T-helper 2 cell treated with Interferon-gamma antibody and Interleukin-4, amounts not matched to agents 5 μg/mL and 100 μg/mL, for 36 hours (primary cell): ENCODE results near the gene CNTNAP4.

ENCODE experiments used
- DNase-seq: peaks from one replicate; pipeline ENCODE4 v3.0.0; 2021; ENCODE audit warnings: low spot score
- H3K27ac Mint-ChIP-seq: one replicate; pipeline ENCODE4 v1.8.0; 2021; ENCODE audit warnings: mild to moderate bottlenecking, mixed read lengths
- H3K27me3 Mint-ChIP-seq: one replicate; pipeline ENCODE4 v1.8.0; 2021; ENCODE audit warnings: low read depth, mixed read lengths
- H3K36me3 Mint-ChIP-seq: one replicate; pipeline ENCODE4 v1.8.0; 2021; ENCODE audit warnings: low read depth, mixed read lengths
- H3K4me1 Mint-ChIP-seq: one replicate; pipeline ENCODE4 v1.8.0; 2021; ENCODE audit warnings: low read depth, mixed read lengths
- H3K4me3 Mint-ChIP-seq: one replicate; pipeline ENCODE4 v1.8.0; 2022; ENCODE audit warnings: mild to moderate bottlenecking, moderate library complexity, mixed read lengths
- H3K9me3 Mint-ChIP-seq: one replicate; pipeline ENCODE4 v1.8.0; 2021; ENCODE audit warnings: mixed read lengths

The CNTNAP4 gene

DNA sequence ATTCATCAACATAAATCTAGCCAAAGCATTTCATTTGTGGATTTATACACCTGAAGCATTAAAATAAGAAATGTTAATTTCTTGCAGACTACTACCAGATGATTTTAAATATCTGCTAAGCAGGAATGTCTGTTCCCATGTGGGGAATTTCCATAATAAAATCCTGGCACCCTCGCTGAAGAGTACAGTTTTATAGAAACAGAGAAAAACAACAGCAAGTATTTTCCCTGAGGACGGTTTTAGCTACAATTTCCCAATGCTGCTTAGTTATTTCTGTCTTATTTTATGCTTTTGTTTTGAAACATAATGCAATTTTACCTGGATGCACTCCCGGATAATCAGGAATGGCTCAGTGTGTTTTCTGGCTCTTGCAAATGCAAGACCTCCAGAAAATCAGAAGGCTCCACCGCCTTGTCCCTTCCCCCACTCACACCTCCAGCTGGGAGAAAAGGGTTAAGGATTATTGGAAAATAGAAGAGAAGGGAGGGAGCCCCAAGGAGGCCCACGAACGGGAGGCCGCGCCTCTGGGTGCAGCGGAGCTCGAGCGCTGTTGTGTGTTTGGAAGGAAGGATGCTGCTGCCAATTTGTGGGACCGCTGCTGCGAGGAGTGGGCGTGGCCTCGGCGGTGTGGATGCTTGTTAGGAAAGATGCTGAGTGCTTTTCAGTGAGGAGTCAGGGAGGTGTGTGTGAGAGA lies at the start of gene CNTNAP4:
Gene CNTNAP4, plus strand, starts transcription at position 657 of the 694 bp plus-strand sequence. CDS start 262 bp downstream, outside the sequence.
- Mint-ChIP-seq H3K9me3 (peaks cover 5% of the 10 kb centered on the region), H3K4me3 (no peak within 1 kb of the TSS), H3K27ac (no peak within 1 kb of the TSS), H3K4me1 (no peaks in the 10 kb centered on the region), H3K36me3 (no peaks in the 10 kb centered on the region), H3K27me3 (no peaks in the 10 kb centered on the region)
- DNase-seq, result no peak

DNA sequence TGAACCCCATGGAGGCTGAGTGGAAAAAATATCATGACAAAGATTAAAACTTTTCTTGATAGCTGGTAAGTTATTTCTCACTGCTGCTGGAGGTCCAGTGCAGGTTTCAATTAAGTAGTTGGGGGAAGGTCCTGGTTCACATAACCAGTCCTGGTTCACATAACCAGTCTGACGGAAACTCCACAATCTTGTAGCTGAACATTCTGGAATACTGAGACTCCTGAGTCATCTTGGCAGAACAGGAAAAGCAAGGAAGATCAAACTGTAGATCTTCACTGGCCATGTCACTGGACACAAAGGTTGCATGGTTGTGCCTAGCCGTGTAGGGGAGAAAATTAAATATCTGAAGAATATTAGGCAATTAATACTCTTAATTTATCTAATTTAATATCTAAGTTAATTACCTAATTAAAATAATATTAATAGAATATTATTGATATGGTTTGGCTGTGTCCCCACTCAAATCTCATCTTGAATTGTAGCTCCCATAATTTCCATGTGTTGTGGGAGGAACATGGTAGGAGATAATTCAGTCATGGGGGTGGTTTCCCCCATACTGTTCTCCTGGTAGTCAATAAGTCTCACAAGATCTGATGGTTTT lies 48.6 kb upstream of the CNTNAP4 start:
- no peaks in the 10 kb centered on the region for H3K4me1 Mint-ChIP-seq
- H3K27me3 Mint-ChIP-seq, result no peaks in the 10 kb centered on the region
- peaks cover 21% of the 10 kb centered on the region for H3K9me3 Mint-ChIP-seq
- no peak overlapping the region for H3K27ac Mint-ChIP-seq
- no peak for DNase-seq
- no peaks in the 10 kb centered on the region for H3K36me3 Mint-ChIP-seq
- H3K4me3 Mint-ChIP-seq, result no peak overlapping the region

DNA sequence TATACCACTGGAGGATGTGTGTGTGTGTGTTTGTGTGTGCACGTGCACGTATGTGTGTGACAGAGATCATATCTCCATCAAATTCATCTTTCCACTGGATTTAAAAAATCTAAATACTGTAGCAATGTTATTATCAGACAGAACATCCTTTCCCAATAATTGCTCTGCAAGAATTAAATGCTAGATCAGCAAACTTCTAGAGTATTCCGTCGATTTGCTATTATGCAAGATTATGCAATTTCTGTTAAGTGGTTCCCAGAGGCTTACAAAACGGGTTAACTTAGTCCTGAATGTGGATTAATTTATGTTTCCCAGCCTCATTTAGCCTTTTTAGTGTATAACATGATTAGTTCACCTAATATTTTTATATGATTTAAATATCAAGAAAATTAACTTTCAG lies 44.5 kb upstream of the CNTNAP4 start:
- Mint-ChIP-seq H3K36me3 (no peaks in the 10 kb centered on the region), H3K9me3 (peaks cover 25% of the 10 kb centered on the region), H3K27ac (no peak overlapping the region), H3K4me3 (no peak overlapping the region), H3K27me3 (no peaks in the 10 kb centered on the region), H3K4me1 (no peaks in the 10 kb centered on the region)
- DNase-seq, result no peak

- Mint-ChIP-seq H3K4me3 (no peak overlapping the region), H3K4me1 (no peaks in the 10 kb centered on the region), H3K27ac (no peak overlapping the region), H3K27me3 (no peaks in the 10 kb centered on the region), H3K9me3 (peaks cover 24% of the 10 kb centered on the region), H3K36me3 (no peaks in the 10 kb centered on the region)
- no peak for DNase-seq
Observed at GRCh38 chr16:76235025-76235424, 42.2 kb upstream of the CNTNAP4 start.

- no peak for DNase-seq
- Mint-ChIP-seq H3K4me1 (no peaks in the 10 kb centered on the region), H3K27ac (no peak overlapping the region), H3K4me3 (no peak overlapping the region), H3K9me3 (peaks cover 24% of the 10 kb centered on the region), H3K36me3 (no peaks in the 10 kb centered on the region), H3K27me3 (no peaks in the 10 kb centered on the region)
Observed at GRCh38 chr16:76235426-76235825, 41.8 kb upstream of the CNTNAP4 start.

GRCh38 chr16:76237471-76237870 lies 39.7 kb upstream of the CNTNAP4 start:
- DNase-seq, result no peak
- H3K9me3 Mint-ChIP-seq, result peaks cover 12% of the 10 kb centered on the region
- no peak overlapping the region for H3K27ac Mint-ChIP-seq
- H3K4me1 Mint-ChIP-seq, result no peaks in the 10 kb centered on the region
- no peak overlapping the region for H3K4me3 Mint-ChIP-seq
- H3K27me3 Mint-ChIP-seq, result no peaks in the 10 kb centered on the region
- no peaks in the 10 kb centered on the region for H3K36me3 Mint-ChIP-seq

GRCh38 chr16:76241755-76242154 lies 35.4 kb upstream of the CNTNAP4 start:
- Mint-ChIP-seq H3K9me3 (peaks cover 19% of the 10 kb centered on the region), H3K36me3 (no peaks in the 10 kb centered on the region), H3K27me3 (no peaks in the 10 kb centered on the region), H3K4me1 (no peaks in the 10 kb centered on the region), H3K4me3 (no peak overlapping the region), H3K27ac (no peak overlapping the region)
- DNase-seq, result no peak

GRCh38 chr16:76243620-76244019 lies 33.6 kb upstream of the CNTNAP4 start:
- Mint-ChIP-seq H3K27ac (no peak overlapping the region), H3K4me1 (no peaks in the 10 kb centered on the region), H3K4me3 (no peak overlapping the region), H3K36me3 (no peaks in the 10 kb centered on the region), H3K9me3 (peaks cover 28% of the 10 kb centered on the region), H3K27me3 (no peaks in the 10 kb centered on the region)
- DNase-seq, result no peak

DNA sequence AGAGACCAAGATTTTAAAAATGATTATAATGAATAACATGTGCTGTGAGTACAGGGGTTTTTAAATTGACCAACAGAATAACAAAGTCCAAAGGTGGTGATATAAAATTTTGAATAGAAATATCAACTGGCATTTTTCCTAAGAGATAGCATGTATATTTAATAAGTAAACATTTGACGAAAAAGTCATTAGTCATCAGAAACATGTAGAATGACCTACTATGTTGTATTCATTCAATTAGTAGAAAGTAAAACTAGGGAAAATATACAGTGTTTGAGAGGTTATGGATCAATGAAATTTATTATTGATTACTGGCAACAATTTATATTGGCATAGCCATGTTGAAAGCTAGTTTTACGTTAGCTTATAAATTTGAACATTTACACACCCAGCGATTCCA lies 30.6 kb upstream of the CNTNAP4 start:
- H3K27me3 Mint-ChIP-seq, result no peaks in the 10 kb centered on the region
- H3K9me3 Mint-ChIP-seq, result peaks cover 20% of the 10 kb centered on the region

GRCh38 chr16:76265434-76266045 lies 11.7 kb upstream of the CNTNAP4 start:
- DNase-seq, result no peak
- no peaks in the 10 kb centered on the region for H3K4me1 Mint-ChIP-seq
- no peaks in the 10 kb centered on the region for H3K36me3 Mint-ChIP-seq
- H3K27me3 Mint-ChIP-seq, result no peaks in the 10 kb centered on the region
- no peak overlapping the region for H3K27ac Mint-ChIP-seq
- peaks cover 16% of the 10 kb centered on the region for H3K9me3 Mint-ChIP-seq
- no peak overlapping the region for H3K4me3 Mint-ChIP-seq

More for the DNA sequence above, 30.6 kb upstream of the CNTNAP4 start:
- DNase-seq, result no peak
- H3K4me3 Mint-ChIP-seq, result no peak overlapping the region
- H3K4me1 Mint-ChIP-seq, result no peaks in the 10 kb centered on the region
- no peak overlapping the region for H3K27ac Mint-ChIP-seq
- no peaks in the 10 kb centered on the region for H3K36me3 Mint-ChIP-seq

- no peak overlapping the region for H3K4me3 Mint-ChIP-seq
- H3K27ac Mint-ChIP-seq, result no peak overlapping the region
- no peaks in the 10 kb centered on the region for H3K27me3 Mint-ChIP-seq
- H3K36me3 Mint-ChIP-seq, result no peaks in the 10 kb centered on the region
- H3K9me3 Mint-ChIP-seq, result peaks cover 20% of the 10 kb centered on the region
- DNase-seq, result no peak
- H3K4me1 Mint-ChIP-seq, result no peaks in the 10 kb centered on the region
Observed at GRCh38 chr16:76268824-76269223, 8.4 kb upstream of the CNTNAP4 start.

DNA sequence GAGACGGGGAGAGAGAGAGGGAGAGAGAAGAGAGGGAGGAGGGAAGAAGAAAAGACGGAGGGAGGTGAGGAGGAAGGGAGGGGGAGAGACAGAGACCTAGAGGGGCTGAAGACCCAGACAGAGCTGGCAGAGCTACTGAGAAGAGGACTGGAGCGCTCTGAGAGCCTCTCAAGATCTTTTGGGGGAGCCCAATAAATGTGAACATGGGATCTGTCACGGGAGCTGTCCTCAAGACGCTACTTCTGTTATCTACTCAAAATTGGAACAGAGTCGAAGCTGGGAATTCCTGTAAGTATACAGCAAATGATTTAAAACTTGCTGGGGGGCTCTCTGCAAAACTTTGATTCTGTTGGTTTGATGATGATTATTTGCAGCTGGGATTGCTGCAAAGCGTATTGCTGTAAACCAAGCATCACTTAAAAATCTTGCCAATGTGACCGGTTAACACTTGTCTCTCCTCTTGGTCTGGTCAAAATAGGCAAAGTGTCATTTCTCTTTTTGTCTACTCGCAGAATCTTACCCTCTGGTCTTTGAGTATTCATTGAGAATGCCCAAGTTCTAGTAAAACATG lies 344 bp downstream of the CNTNAP4 start:
- no peaks in the 10 kb centered on the region for H3K27me3 Mint-ChIP-seq
- no peaks in the 10 kb centered on the region for H3K4me1 Mint-ChIP-seq

DNA sequence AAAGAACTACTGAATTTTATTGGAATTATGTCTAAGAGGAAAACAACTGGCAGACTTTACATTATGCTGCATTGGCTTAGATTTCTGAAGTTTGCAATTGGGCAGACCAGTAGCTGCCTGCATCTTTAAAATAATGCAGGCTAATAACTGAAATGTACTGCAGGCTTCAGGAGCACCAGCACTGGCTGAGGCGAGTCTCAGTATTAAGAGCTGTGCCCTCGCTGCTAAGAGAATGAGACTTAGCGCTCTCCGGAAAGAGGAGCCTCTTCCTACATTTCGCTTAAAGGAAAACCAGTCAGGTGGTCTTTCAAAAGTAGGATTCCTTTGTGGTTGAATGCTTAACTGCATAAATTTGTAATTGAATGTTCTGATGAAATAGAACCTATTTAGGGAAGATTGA lies 885 bp downstream of the CNTNAP4 start:
- Mint-ChIP-seq H3K27ac (no peak overlapping the region), H3K9me3 (no peaks in the 10 kb centered on the region), H3K36me3 (no peaks in the 10 kb centered on the region), H3K4me1 (no peaks in the 10 kb centered on the region), H3K4me3 (no peak overlapping the region), H3K27me3 (no peaks in the 10 kb centered on the region)
- no peak for DNase-seq

More for the DNA sequence above, 344 bp downstream of the CNTNAP4 start:
- H3K36me3 Mint-ChIP-seq, result no peaks in the 10 kb centered on the region
- no peaks in the 10 kb centered on the region for H3K9me3 Mint-ChIP-seq
- H3K4me3 Mint-ChIP-seq, result no peak overlapping the region
- no peak overlapping the region for H3K27ac Mint-ChIP-seq
- DNase-seq, result no peak

GRCh38 chr16:76278980-76279379 lies 1.8 kb downstream of the CNTNAP4 start:
- no peak overlapping the region for H3K27ac Mint-ChIP-seq
- no peak for DNase-seq
- H3K36me3 Mint-ChIP-seq, result no peaks in the 10 kb centered on the region
- H3K9me3 Mint-ChIP-seq, result no peaks in the 10 kb centered on the region
- H3K4me3 Mint-ChIP-seq, result no peak overlapping the region
- H3K4me1 Mint-ChIP-seq, result no peaks in the 10 kb centered on the region
- H3K27me3 Mint-ChIP-seq, result no peaks in the 10 kb centered on the region
